Liver (tissue), 9 donors: ENCODE data around the gene SLIRP. TPM values are rescaled to one million over a fixed set of nuclear protein-coding genes. Genes with fewer than 3 reads are reported as not detected.

ENCODE experiments used
- DNase-seq: peaks from one replicate; pipeline ENCODE4 v3.0.0-alpha.2; 2017; ENCODE audit warnings: low spot score
- H3K27ac ChIP-seq, 2 donors: one replicate each; pipeline ENCODE4 v1.7.0; 2013; ENCODE audit warnings: inconsistent platforms in 2 of 2, low read length in 2 of 2, control low read depth in 1 of 2, low read depth in 1 of 2, mild to moderate bottlenecking in 1 of 2
- H3K27me3 ChIP-seq, 4 donors: one replicate each; pipeline versions ENCODE4 v1.6.1 to v1.7.0; 2013; ENCODE audit warnings: low read length in 3 of 4, inconsistent platforms in 1 of 4, mild to moderate bottlenecking in 1 of 4, moderate library complexity in 1 of 4; ENCODE audit not compliant: control insufficient read depth in 4 of 4, insufficient read depth in 4 of 4
- H3K36me3 ChIP-seq, 4 donors: one replicate each; pipeline versions ENCODE4 v1.6.1 to v1.7.0; 2013; ENCODE audit warnings: low read length in 3 of 4, mild to moderate bottlenecking in 3 of 4, low read depth in 1 of 4, moderate library complexity in 1 of 4; ENCODE audit not compliant: control insufficient read depth in 4 of 4, insufficient read depth in 3 of 4
- H3K4me1 ChIP-seq, 4 donors: one replicate each; pipeline versions ENCODE4 v1.6.1 to v1.7.0; 2013; ENCODE audit warnings: low read length in 3 of 4, mild to moderate bottlenecking in 3 of 4, moderate library complexity in 1 of 4; ENCODE audit not compliant: control insufficient read depth in 4 of 4, insufficient read depth in 4 of 4
- H3K4me3 ChIP-seq, 3 donors: one replicate each; pipeline versions ENCODE4 v1.6.1 to v1.7.0; 2013; ENCODE audit warnings: low read length in 3 of 3, control low read depth in 1 of 3, low read depth in 1 of 3, mild to moderate bottlenecking in 1 of 3
- H3K9ac ChIP-seq, 2 donors: one replicate each; pipeline ENCODE4 v1.7.0; 2013; ENCODE audit warnings: low read length in 2 of 2, mild to moderate bottlenecking in 2 of 2, moderate library complexity in 2 of 2, control low read depth in 1 of 2, low read depth in 1 of 2
- H3K9me3 ChIP-seq, 4 donors: one replicate each; pipeline versions ENCODE4 v1.6.1 to v1.7.0; 2013; ENCODE audit warnings: low read length in 3 of 4; ENCODE audit not compliant: control insufficient read depth in 4 of 4
- EGR1 ChIP-seq, 2 donors: IDR thresholded peaks; 2 replicates each; pipeline ENCODE4 v1.6.1; 2016 to 2018; ENCODE audit warnings: antibody characterized with exemption in 2 of 2, low read depth in 2 of 2
- FOXA1 ChIP-seq: IDR thresholded peaks from 2 replicates; pipeline ENCODE4 v1.6.1; 2016; ENCODE audit warnings: antibody characterized with exemption
- FOXA2 ChIP-seq: IDR thresholded peaks from 2 replicates; pipeline ENCODE4 v1.6.1; 2016; ENCODE audit warnings: antibody characterized with exemption
- GABPA ChIP-seq, 2 donors: IDR thresholded peaks in 1 of 2; conservative IDR thresholded peaks in 1 of 2; 2 replicates each; pipeline ENCODE4 v1.6.1; 2016; ENCODE audit warnings: antibody characterized with exemption in 2 of 2, mild to moderate bottlenecking in 1 of 2, moderate library complexity in 1 of 2
- HNF4A ChIP-seq, 2 donors: conservative IDR thresholded peaks; 2 replicates each; pipeline ENCODE4 v1.6.1; 2016; ENCODE audit warnings: antibody characterized with exemption in 2 of 2, mild to moderate bottlenecking in 2 of 2
- HNF4G ChIP-seq: IDR thresholded peaks from 2 replicates; pipeline ENCODE4 v1.6.1; 2016; ENCODE audit warnings: antibody characterized with exemption
- JUND ChIP-seq, 2 donors: IDR thresholded peaks; 2 replicates each; pipeline ENCODE4 v1.6.1; 2016; ENCODE audit warnings: antibody characterized with exemption in 2 of 2
- NR2F2 ChIP-seq: IDR thresholded peaks from 2 replicates; pipeline ENCODE4 v1.6.1; 2016; ENCODE audit warnings: antibody characterized with exemption
- RAD21 ChIP-seq, 2 donors: IDR thresholded peaks; 2 replicates each; pipeline ENCODE4 v1.6.1; 2016; ENCODE audit warnings: antibody characterized with exemption in 2 of 2, mild to moderate bottlenecking in 2 of 2
- RXRA ChIP-seq, 2 donors: IDR thresholded peaks; 2 replicates each; pipeline ENCODE4 v1.6.1; 2017 to 2018; ENCODE audit warnings: antibody characterized with exemption in 2 of 2, mild to moderate bottlenecking in 1 of 2
- SP1 ChIP-seq: IDR thresholded peaks from 2 replicates; pipeline ENCODE4 v1.6.1; 2018; ENCODE audit warnings: antibody characterized with exemption, mild to moderate bottlenecking
- TAF1 ChIP-seq: conservative IDR thresholded peaks from 2 replicates; pipeline ENCODE4 v1.6.1; 2016; ENCODE audit warnings: antibody characterized with exemption, mild to moderate bottlenecking
- YY1 ChIP-seq: IDR thresholded peaks from 2 replicates; pipeline ENCODE4 v1.6.1; 2016; ENCODE audit warnings: antibody characterized with exemption, mild to moderate bottlenecking
- WGBS: extraction: QIAGEN DNeasy Blood & Tissue Kit; methylation state at CpG from one replicate; pipeline ENCODE4 v1.1.7; 2013; 5-methylcytosine and 5-hydroxymethylcytosine counted together
- polyA plus RNA-seq, 2 donors: library from polyadenylated mRNA; stranded (reverse) in 1 of 2; unstranded in 1 of 2; fragments of 200-250 nt in 1 of 2; fragments of >200 nt in 1 of 2; fragmentation: Nextera tagmentation in 1 of 2; extraction: Ambion mirVana in 1 of 2; gene quantifications; one replicate each; pipeline versions ENCODE4 v1.2.1 to v1.2.3, GENCODE V29; 2013 to 2015
- total RNA-seq, 2 donors: library from RNA; depleted of rRNA; stranded (reverse); fragments of >200 nt; gene quantifications; one replicate each; pipeline ENCODE4 v1.2.3, GENCODE V29; 2014
- TF ChIP-seq, protein P1 (sequence below): IDR thresholded peaks from 2 replicates; pipeline ENCODE4 v1.6.1; 2016; ENCODE audit warnings: antibody characterized with exemption
- TF ChIP-seq, protein P2 (sequence below): IDR thresholded peaks from 2 replicates; pipeline ENCODE4 v1.6.1; 2016; ENCODE audit warnings: antibody characterized with exemption, mild to moderate bottlenecking
- TF ChIP-seq, protein P3 (sequence below): fragments of 150-350 bp; IDR thresholded peaks from 2 replicates; pipeline ENCODE4 v1.5.1; 2017; ENCODE audit warnings: improper control_type of control experiment, low read depth, low read length; ENCODE audit not compliant: missing input control
- TF ChIP-seq, protein P4 (sequence below): IDR thresholded peaks from 2 replicates; pipeline ENCODE4 v1.6.1; 2016; ENCODE audit warnings: antibody characterized with exemption
- TF ChIP-seq, protein P5 (sequence below): IDR thresholded peaks from 2 replicates; pipeline ENCODE4 v1.6.1; 2016; ENCODE audit warnings: antibody characterized with exemption
- donor health status: healthy.
- donor health status: healthy.
- donor health status: healthy.
- donor health status: healthy.
- donor health status: healthy.

Gene SLIRP
- total and polyA plus RNA-seq, 4 donors = 91.1 to 294 (median 121) TPM

DNA sequence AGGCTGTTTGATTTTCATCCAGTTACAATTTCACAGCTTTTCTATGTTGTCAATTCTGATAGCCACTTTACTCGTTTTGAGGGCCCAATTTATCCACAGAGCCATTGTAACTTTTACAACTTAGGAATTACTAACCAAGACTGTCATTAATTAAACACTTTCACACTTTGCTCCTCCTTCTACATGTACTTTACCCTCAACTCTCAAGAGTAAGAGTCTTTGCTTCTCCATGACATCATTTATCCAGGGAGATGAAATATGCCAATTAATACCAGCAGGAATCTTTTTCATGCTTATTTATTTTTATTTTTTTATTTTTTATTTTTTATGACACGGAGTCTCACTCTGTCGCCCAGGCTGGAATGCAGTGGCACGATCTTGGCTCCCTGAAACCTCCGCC lies 13.5 kb downstream of the SLIRP start:
- H3K9ac ChIP-seq = no peak overlapping the region
- no peaks in the 10 kb centered on the region for H3K9me3 ChIP-seq
- H3K4me3 ChIP-seq = no peak overlapping the region
- no peak for DNase-seq
- TF ChIP-seq HNF4A (conservative IDR thresholded peaks at IDR 0.05) (no peak), NR2F2 (no peak), SP1 (no peak), EGR1 (IDR thresholded peaks at IDR 0.05; ENCODE audit: low read depth in 2 of 2) (no peak)
- TF ChIP-seq, protein P1, sequence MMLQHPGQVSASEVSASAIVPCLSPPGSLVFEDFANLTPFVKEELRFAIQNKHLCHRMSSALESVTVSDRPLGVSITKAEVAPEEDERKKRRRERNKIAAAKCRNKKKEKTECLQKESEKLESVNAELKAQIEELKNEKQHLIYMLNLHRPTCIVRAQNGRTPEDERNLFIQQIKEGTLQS = no peak
- TF ChIP-seq, protein P2, sequence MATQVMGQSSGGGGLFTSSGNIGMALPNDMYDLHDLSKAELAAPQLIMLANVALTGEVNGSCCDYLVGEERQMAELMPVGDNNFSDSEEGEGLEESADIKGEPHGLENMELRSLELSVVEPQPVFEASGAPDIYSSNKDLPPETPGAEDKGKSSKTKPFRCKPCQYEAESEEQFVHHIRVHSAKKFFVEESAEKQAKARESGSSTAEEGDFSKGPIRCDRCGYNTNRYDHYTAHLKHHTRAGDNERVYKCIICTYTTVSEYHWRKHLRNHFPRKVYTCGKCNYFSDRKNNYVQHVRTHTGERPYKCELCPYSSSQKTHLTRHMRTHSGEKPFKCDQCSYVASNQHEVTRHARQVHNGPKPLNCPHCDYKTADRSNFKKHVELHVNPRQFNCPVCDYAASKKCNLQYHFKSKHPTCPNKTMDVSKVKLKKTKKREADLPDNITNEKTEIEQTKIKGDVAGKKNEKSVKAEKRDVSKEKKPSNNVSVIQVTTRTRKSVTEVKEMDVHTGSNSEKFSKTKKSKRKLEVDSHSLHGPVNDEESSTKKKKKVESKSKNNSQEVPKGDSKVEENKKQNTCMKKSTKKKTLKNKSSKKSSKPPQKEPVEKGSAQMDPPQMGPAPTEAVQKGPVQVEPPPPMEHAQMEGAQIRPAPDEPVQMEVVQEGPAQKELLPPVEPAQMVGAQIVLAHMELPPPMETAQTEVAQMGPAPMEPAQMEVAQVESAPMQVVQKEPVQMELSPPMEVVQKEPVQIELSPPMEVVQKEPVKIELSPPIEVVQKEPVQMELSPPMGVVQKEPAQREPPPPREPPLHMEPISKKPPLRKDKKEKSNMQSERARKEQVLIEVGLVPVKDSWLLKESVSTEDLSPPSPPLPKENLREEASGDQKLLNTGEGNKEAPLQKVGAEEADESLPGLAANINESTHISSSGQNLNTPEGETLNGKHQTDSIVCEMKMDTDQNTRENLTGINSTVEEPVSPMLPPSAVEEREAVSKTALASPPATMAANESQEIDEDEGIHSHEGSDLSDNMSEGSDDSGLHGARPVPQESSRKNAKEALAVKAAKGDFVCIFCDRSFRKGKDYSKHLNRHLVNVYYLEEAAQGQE = no peak
- no peaks in the 10 kb centered on the region for H3K27me3 ChIP-seq
- H3K36me3 ChIP-seq = peaks cover 18 to 83% (median 53%) of the 10 kb centered on the region in 4 donors
- no peaks in the 10 kb centered on the region for H3K4me1 ChIP-seq
- WGBS = 95% methylated on average over 5 of the region's 5 CpGs
- no peak overlapping the region for H3K27ac ChIP-seq

DNA sequence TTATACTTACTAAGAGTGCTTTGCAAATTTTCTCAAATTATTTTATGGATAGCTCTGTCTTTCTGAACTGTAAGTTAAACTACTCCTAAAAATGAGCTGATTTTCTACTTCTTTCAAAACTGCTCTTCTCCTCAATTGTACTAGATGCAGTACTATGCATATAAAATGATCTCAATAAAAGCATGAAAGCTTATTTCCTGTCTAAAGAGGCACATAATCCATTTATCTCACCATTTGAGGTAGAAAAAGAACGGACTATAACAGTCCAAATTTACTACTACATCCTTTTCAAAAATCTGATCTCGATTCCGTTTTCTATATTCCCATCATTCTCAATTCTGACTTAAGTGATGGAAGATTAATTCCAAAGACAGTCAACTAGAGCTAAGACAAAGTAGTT lies 14.4 kb downstream of the SLIRP start:
- Histone ChIP-seq H3K4me3 (no peak overlapping the region), H3K9ac (no peak overlapping the region), H3K36me3 (peaks cover 18 to 79% (median 51%) of the 10 kb centered on the region in 4 donors), H3K4me1 (no peaks in the 10 kb centered on the region), H3K9me3 (no peaks in the 10 kb centered on the region), H3K27me3 (no peaks in the 10 kb centered on the region), H3K27ac (no peak overlapping the region)
- DNase-seq = no peak
- WGBS = 96% methylated on average over 3 of the region's 3 CpGs
- TF ChIP-seq FOXA1 = no peak
- TF ChIP-seq TAF1 = no peak
- no peak for TF ChIP-seq RAD21 (IDR thresholded peaks at IDR 0.05)
- no peak for TF ChIP-seq EGR1 (IDR thresholded peaks at IDR 0.05; ENCODE audit: low read depth in 2 of 2)
- no peak for TF ChIP-seq SP1
- no peak for TF ChIP-seq FOXA2

DNA sequence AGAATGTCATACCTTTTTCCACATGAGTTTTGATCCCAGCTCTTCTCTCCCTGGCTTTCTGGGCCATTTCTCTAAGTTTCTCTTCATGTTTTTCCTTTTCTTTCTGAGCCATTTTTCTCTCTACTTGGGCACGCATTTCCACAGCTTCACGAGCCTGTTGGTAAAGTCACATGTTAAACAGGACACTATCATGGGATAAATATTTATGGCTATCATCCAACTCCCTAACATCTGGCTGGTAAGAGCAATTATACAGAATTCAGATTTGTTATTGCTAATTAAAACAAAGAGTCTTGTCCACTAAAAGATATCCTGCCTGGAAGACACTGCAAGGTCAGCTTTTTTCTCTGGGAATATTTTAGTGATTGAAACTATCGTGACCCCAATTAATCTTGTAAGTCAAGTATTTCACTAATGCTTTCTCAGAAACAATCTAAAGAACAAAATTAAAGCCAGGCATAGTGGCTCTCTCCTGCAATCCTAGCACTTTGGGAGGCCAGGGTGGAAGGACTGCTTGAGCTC lies 23.1 kb downstream of the SLIRP start:
- no peak for DNase-seq
- H3K9me3 ChIP-seq = no peaks in the 10 kb centered on the region
- no peak overlapping the region for H3K4me3 ChIP-seq
- H3K36me3 ChIP-seq = peaks cover 12 to 89% (median 71%) of the 10 kb centered on the region in 4 donors
- no peak for TF ChIP-seq YY1
- no peak for TF ChIP-seq FOXA2
- TF ChIP-seq JUND (IDR thresholded peaks at IDR 0.05) = no peak
- TF ChIP-seq, protein P3, sequence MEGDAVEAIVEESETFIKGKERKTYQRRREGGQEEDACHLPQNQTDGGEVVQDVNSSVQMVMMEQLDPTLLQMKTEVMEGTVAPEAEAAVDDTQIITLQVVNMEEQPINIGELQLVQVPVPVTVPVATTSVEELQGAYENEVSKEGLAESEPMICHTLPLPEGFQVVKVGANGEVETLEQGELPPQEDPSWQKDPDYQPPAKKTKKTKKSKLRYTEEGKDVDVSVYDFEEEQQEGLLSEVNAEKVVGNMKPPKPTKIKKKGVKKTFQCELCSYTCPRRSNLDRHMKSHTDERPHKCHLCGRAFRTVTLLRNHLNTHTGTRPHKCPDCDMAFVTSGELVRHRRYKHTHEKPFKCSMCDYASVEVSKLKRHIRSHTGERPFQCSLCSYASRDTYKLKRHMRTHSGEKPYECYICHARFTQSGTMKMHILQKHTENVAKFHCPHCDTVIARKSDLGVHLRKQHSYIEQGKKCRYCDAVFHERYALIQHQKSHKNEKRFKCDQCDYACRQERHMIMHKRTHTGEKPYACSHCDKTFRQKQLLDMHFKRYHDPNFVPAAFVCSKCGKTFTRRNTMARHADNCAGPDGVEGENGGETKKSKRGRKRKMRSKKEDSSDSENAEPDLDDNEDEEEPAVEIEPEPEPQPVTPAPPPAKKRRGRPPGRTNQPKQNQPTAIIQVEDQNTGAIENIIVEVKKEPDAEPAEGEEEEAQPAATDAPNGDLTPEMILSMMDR = no peak
- no peak for TF ChIP-seq HNF4A (conservative IDR thresholded peaks at IDR 0.05)
- TF ChIP-seq NR2F2 = no peak
- TF ChIP-seq FOXA1 = no peak
- TF ChIP-seq GABPA (IDR thresholded peaks at IDR 0.05 in 1 of 2, conservative IDR thresholded peaks at IDR 0.05 in 1 of 2) = no peak
- TF ChIP-seq, protein P4, sequence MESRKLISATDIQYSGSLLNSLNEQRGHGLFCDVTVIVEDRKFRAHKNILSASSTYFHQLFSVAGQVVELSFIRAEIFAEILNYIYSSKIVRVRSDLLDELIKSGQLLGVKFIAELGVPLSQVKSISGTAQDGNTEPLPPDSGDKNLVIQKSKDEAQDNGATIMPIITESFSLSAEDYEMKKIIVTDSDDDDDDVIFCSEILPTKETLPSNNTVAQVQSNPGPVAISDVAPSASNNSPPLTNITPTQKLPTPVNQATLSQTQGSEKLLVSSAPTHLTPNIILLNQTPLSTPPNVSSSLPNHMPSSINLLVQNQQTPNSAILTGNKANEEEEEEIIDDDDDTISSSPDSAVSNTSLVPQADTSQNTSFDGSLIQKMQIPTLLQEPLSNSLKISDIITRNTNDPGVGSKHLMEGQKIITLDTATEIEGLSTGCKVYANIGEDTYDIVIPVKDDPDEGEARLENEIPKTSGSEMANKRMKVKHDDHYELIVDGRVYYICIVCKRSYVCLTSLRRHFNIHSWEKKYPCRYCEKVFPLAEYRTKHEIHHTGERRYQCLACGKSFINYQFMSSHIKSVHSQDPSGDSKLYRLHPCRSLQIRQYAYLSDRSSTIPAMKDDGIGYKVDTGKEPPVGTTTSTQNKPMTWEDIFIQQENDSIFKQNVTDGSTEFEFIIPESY = no peak
- no peak for TF ChIP-seq RXRA (IDR thresholded peaks at IDR 0.05)
- no peak for TF ChIP-seq EGR1 (IDR thresholded peaks at IDR 0.05; ENCODE audit: low read depth in 2 of 2)
- TF ChIP-seq SP1 = no peak
- TF ChIP-seq TAF1 = no peak
- TF ChIP-seq, protein P5, sequence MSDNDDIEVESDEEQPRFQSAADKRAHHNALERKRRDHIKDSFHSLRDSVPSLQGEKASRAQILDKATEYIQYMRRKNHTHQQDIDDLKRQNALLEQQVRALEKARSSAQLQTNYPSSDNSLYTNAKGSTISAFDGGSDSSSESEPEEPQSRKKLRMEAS = no peak
- no peak for TF ChIP-seq RAD21 (IDR thresholded peaks at IDR 0.05)
- TF ChIP-seq HNF4G = no peak
- H3K27me3 ChIP-seq = no peaks in the 10 kb centered on the region
- H3K27ac ChIP-seq = no peak overlapping the region
- H3K4me1 ChIP-seq = no peaks in the 10 kb centered on the region
- 86% methylated on average over 3 of the region's 3 CpGs for WGBS
- no peak overlapping the region for H3K9ac ChIP-seq
